CD4-positive, alpha-beta memory T cell (primary cell): ENCODE measurements around the gene AMIGO3. TPM values are rescaled to one million over a fixed set of nuclear protein-coding genes. Genes with fewer than 3 reads are reported as not detected.

ENCODE experiments used
- CTCF ChIA-PET: fragments of 350-600 bp; sonication (Branson Sonifier 250); formaldehyde crosslinking; loops from one replicate; lab custom pipeline; 2021; ENCODE audit warnings: inconsistent platforms; ENCODE audit not compliant: partially characterized antibody; lab: Charles Lee
- POLR2A ChIA-PET: fragments of 350-600 bp; sonication (Branson Sonifier 250); formaldehyde crosslinking; loops from one replicate; lab custom pipeline; 2021; ENCODE audit not compliant: partially characterized antibody; lab: Charles Lee
- DNase-seq, 5 donors: peaks; one replicate each; pipeline versions ENCODE4 v3.0.0 to v3.0.0-alpha.2; 2020 to 2022; ENCODE audit warnings: mixed read lengths in 1 of 5
- H3K27ac ChIP-seq: one replicate; pipeline ENCODE4 v1.7.0; 2013; ENCODE audit warnings: low read depth, low read length
- H3K27me3 ChIP-seq: 2 replicates; pipeline ENCODE4 v1.7.0; 2013; ENCODE audit warnings: mild to moderate bottlenecking, low read length, moderate library complexity; ENCODE audit not compliant: insufficient read depth
- H3K36me3 ChIP-seq: 2 replicates; pipeline ENCODE4 v1.7.0; 2013; ENCODE audit warnings: mild to moderate bottlenecking, low read length, moderate library complexity; ENCODE audit not compliant: insufficient read depth
- H3K4me1 ChIP-seq: 2 replicates; pipeline ENCODE4 v1.7.0; 2013; ENCODE audit warnings: mild to moderate bottlenecking, low read length, moderate library complexity; ENCODE audit not compliant: insufficient read depth
- H3K4me3 ChIP-seq, 2 donors: one replicate each; pipeline ENCODE4 v1.7.0; 2013; ENCODE audit warnings: low read length in 2 of 2, mild to moderate bottlenecking in 1 of 2
- H3K9me3 ChIP-seq, 2 donors: one replicate each; pipeline ENCODE4 v1.7.0; 2013; ENCODE audit warnings: low read length in 2 of 2, control low read depth in 1 of 2; ENCODE audit not compliant: control insufficient read depth in 1 of 2
- H3K27ac Mint-ChIP-seq, 7 donors: one replicate each; pipeline ENCODE4 v1.8.0; 2020 to 2021; ENCODE audit warnings: mixed read lengths in 7 of 7, mild to moderate bottlenecking in 6 of 7, inconsistent platforms in 3 of 7, moderate library complexity in 3 of 7
- H3K27me3 Mint-ChIP-seq, 2 donors: one replicate each; pipeline ENCODE4 v1.8.0; 2020 to 2021; ENCODE audit warnings: mixed read lengths in 2 of 2
- H3K36me3 Mint-ChIP-seq, 2 donors: one replicate each; pipeline ENCODE4 v1.8.0; 2020 to 2021; ENCODE audit warnings: mixed read lengths in 2 of 2, inconsistent platforms in 1 of 2, mild to moderate bottlenecking in 1 of 2
- H3K4me1 Mint-ChIP-seq, 4 donors: one replicate each; pipeline ENCODE4 v1.8.0; 2020 to 2021; ENCODE audit warnings: mixed read lengths in 4 of 4, mild to moderate bottlenecking in 1 of 4
- H3K4me3 Mint-ChIP-seq, 8 donors: one replicate each; pipeline ENCODE4 v1.8.0; 2020 to 2021; ENCODE audit warnings: mixed read lengths in 8 of 8, mild to moderate bottlenecking in 7 of 8, moderate library complexity in 6 of 8, inconsistent platforms in 3 of 8
- H3K9me3 Mint-ChIP-seq, 8 donors: one replicate each; pipeline ENCODE4 v1.8.0; 2020 to 2021; ENCODE audit warnings: mixed read lengths in 8 of 8, mild to moderate bottlenecking in 5 of 8, inconsistent platforms in 3 of 8, moderate library complexity in 1 of 8
- intact Hi-C: fragments of 100-400 bp; cut with micrococcal nuclease; formaldehyde crosslinking; loops from one replicate; pipeline ENCODE4 v1.15.1; 2023
- polyA plus RNA-seq, 2 donors: library from polyadenylated mRNA; unstranded; fragments of 300-500 nt; fragmentation: Illumina TruSeq; gene quantifications; one replicate each; pipeline ENCODE4 v1.2.3, GENCODE V29; 2021
- total RNA-seq, 2 experiments: library from RNA; stranded (reverse); gene quantifications; one replicate each; pipeline ENCODE4 v1.2.3, GENCODE V29; 2021

The AMIGO3 gene
- total and polyA plus RNA-seq, 4 experiments from 2014 or later: not detected

DNA sequence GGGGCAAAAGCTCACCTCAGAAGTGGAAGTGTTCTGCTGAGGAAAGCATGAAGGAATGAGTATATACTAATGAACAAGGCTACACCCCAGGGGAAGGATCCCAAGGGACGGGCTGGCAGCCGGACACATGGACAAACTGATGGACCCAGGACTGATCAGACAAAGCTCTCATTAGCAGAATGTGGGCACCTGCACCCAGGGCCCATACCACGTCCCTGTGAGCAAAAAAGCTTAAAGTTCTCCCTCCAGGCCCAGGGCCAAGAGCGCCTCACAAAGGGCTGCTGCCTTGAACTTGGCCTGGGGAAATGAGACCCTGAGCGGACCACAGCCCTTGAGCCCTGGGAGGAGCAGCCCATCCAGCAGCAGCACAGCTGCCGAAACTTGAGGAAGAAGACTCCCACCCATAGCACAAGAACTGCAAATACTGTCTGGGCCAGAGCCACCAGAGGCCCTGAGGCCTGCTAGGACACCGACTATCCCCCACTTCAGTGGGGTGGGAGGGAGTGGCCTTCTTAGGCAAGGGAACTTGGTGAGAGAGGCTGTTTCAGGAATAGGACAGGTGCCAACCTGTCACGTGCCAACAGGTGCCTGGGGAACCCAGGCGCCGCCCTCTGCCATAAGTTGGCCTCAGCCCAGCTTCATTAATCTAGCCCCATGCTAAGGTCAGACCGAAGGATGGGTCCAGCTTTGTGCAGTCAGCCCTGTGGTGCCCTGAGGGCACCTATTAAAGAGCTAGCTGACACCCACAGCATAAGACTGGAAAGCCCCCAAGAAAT, 6.6 kb upstream of the AMIGO3 start:
- Mint-ChIP-seq H3K27ac (peak overlapping the region in 6 of 7 donors; percentile 25 to 99 (median 68)), H3K4me3 (peak overlapping the region in 3 of 8 donors; percentile 2 to 15 (median 2)), H3K36me3 (peaks cover 1 to 45% of the 10 kb centered on the region in 2 donors), H3K4me1 (peaks cover 8 to 29% (median 16%) of the 10 kb centered on the region in 4 donors), H3K9me3 (peaks cover 0 to 2% (median 0%) of the 10 kb centered on the region in 8 donors), H3K27me3 (peaks cover 0 to 2% of the 10 kb centered on the region in 2 donors)
- Histone ChIP-seq H3K36me3 (peaks cover 23% of the 10 kb centered on the region), H3K4me3 (no peak overlapping the region), H3K27me3 (no peaks in the 10 kb centered on the region), H3K4me1 (peaks cover 19% of the 10 kb centered on the region), H3K9me3 (no peaks in the 10 kb centered on the region), H3K27ac (peak overlapping the region; percentile 99)
- CTCF ChIA-PET: interaction anchor here (1.3 kb wide), 1 partner anchor 113 kb away, joined by 3 read pairs; no protein-coding TSS in a partner anchor
- DNase-seq: no peak
- intact Hi-C loops: no loop called here
- POLR2A ChIA-PET: interaction anchor here (0.9 kb wide), 1 partner anchor 77 kb away, joined by 3 read pairs; the partner anchor contains the start of gene INKA1

DNA sequence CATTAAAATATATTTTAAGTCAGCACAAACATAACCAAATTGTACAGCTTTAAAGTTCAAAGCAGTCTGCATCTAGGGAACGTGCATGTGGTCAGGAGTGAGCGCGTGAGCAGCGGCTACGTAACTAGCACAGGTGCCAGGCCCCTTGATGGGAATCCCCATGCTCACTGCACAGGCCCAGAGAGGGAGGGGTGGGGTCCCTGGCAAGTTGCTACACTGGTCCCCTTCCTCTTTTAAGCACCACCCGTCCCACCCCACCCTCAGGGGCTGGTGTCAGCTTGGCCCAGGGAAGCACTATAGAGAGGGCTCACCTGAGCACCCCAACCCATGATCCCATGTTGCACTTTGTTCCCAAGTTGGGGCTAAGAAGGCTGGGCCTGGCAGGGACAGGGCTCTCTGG, 5.1 kb upstream of the AMIGO3 start:
- Histone ChIP-seq H3K4me3 (peak overlapping the region in 1 of 2 donors; percentile 89), H3K4me1 (peaks cover 25% of the 10 kb centered on the region), H3K27me3 (no peaks in the 10 kb centered on the region), H3K36me3 (peaks cover 23% of the 10 kb centered on the region), H3K27ac (peak overlapping the region; percentile 99), H3K9me3 (no peaks in the 10 kb centered on the region)
- ChIA-PET POLR2A (interaction anchor here (1.3 to 1.4 kb wide), 2 partner anchors 61 to 185 kb away, joined by 3 to 7 read pairs; partner anchors contain the start of gene IP6K1), CTCF (interaction anchor here (3.1 kb wide), 1 partner anchor 184 kb away, joined by 12 read pairs; no protein-coding TSS in a partner anchor)
- peaks cover 0 to 2% of the 10 kb centered on the region in 2 donors for H3K27me3 Mint-ChIP-seq
- peak overlapping the region; percentile 98 to 99 (median 99) for H3K27ac Mint-ChIP-seq
- peaks cover 10 to 41% (median 19%) of the 10 kb centered on the region in 4 donors for H3K4me1 Mint-ChIP-seq
- DNase-seq: peak; percentile 30 to 84 (median 49)
- peaks cover 0 to 2% (median 0%) of the 10 kb centered on the region in 8 donors for H3K9me3 Mint-ChIP-seq
- intact Hi-C loops: loop anchor here (1.0 kb wide), 1 partner anchor 62 kb away; the partner anchor contains the start of gene IP6K1
- H3K4me3 Mint-ChIP-seq: peak overlapping the region; percentile 93 to 98 (median 96)
- H3K36me3 Mint-ChIP-seq: peaks cover 0 to 55% of the 10 kb centered on the region in 2 donors

DNA sequence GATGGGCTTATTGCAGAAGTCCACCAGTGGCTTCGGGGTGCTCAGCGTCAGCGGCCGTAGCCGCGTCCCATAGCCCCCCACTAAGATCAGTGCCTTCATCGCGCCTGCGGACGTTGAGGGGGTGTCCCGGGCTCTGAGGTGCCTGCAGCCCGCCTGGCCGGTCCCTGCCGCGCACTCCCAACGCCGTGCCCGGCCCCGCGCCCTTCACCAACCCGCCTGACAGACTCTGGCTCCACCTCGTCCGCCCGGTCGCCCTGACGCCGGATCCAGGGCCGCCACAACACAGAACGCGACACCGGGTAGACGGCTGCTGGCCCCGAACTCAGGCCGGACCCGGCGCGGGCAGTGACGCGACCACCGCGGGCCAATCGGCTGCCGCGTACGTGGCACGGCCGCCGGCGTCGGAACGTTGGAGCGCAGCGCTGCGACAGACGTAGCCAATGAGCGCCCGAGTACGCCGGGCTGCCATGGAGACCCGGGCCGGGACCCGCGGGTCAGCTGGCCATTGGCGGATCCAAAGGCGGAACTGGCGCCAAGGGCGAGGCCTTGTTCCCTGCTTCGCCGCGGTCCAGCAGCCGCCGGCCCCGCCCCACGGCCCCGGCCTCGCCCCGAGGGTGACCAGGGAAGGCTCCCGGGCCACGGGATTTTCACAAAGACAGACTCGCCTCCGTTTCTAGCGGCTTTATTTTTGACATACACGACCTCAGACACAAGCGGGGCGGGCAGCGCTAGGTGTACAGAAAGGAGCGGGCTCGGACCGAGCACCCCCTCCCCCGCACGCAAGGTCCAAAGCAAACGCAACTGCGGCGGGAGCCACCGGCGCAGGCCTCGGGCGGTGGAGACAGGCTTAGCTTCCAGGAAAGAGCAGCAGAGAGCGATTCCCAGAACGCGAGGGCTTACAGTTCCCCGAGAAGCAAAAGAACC, 4.4 kb upstream of the AMIGO3 start, which contains the start of gene GMPPB:
Gene GMPPB, minus strand, starts transcription at position 324 of the 924 bp plus-strand sequence. Its CDS starts 225 bp downstream, at position 99.
- peak; percentile 88 to 92 (median 92) for DNase-seq
- Histone ChIP-seq H3K27me3 (no peaks in the 10 kb centered on the region), H3K4me1 (peaks cover 26% of the 10 kb centered on the region), H3K9me3 (no peaks in the 10 kb centered on the region), H3K36me3 (peaks cover 23% of the 10 kb centered on the region), H3K27ac (peak within 1 kb of the TSS; percentile 99), H3K4me3 (peak within 1 kb of the TSS; percentile 85 to 89)
- intact Hi-C loops: loop anchor here (1.0 kb wide), 2 partner anchors 50 to 62 kb away; partner anchors contain the start of genes APEH and IP6K1
- Mint-ChIP-seq H3K36me3 (peaks cover 0 to 59% of the 10 kb centered on the region in 2 donors), H3K27me3 (peaks cover 0 to 2% of the 10 kb centered on the region in 2 donors), H3K27ac (peak within 1 kb of the TSS; percentile 98 to 99 (median 99)), H3K4me1 (peaks cover 13 to 48% (median 24%) of the 10 kb centered on the region in 4 donors), H3K9me3 (peaks cover 0 to 2% (median 0%) of the 10 kb centered on the region in 8 donors), H3K4me3 (peak within 1 kb of the TSS; percentile 93 to 98 (median 96))
- POLR2A ChIA-PET: interaction anchor here (0.9 to 1.6 kb wide), 6 partner anchors 11 to 184 kb away, joined by 3 to 7 read pairs (median 4); partner anchors contain the start of genes INKA1 and IP6K1
- CTCF ChIA-PET: interaction anchor here (3.1 kb wide), 1 partner anchor 184 kb away, joined by 12 read pairs; no protein-coding TSS in a partner anchor

DNA sequence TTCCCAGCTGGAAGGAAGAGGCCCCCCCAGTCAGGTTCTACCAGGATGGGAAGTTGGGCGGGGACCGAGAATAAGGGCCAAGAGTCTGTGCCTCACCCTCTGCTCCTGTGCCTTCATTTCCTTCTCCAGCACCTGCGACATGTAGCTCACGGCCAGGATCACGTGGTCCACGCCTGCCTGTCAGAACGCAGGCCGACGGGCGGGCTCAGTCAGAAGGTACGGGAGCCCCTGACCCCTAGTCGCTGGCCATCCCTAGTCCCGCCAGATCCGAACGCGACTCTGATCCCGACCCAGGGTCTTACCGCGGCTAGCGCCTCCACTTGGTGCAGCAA, 3.8 kb upstream of the AMIGO3 start:
- Mint-ChIP-seq H3K9me3 (peaks cover 0 to 2% (median 0%) of the 10 kb centered on the region in 8 donors), H3K4me1 (peaks cover 15 to 53% (median 29%) of the 10 kb centered on the region in 4 donors), H3K27ac (peak overlapping the region; percentile 98 to 99 (median 99)), H3K27me3 (peaks cover 0 to 2% of the 10 kb centered on the region in 2 donors), H3K36me3 (peaks cover 0 to 55% of the 10 kb centered on the region in 2 donors), H3K4me3 (peak overlapping the region; percentile 93 to 98 (median 96))
- peak; percentile 58 to 77 (median 64) for DNase-seq
- ChIA-PET CTCF (interaction anchor here (3.1 kb wide), 1 partner anchor 183 kb away, joined by 12 read pairs; no protein-coding TSS in a partner anchor), POLR2A (interaction anchor here (0.9 to 1.6 kb wide), 6 partner anchors 10 to 184 kb away, joined by 3 to 7 read pairs (median 4); partner anchors contain the start of genes INKA1 and IP6K1)
- H3K4me1 ChIP-seq: peaks cover 32% of the 10 kb centered on the region
- no peaks in the 10 kb centered on the region for H3K27me3 ChIP-seq
- intact Hi-C loops: loop anchor here (1.0 kb wide), 1 partner anchor 49 kb away; the partner anchor contains the start of gene APEH
- peak overlapping the region; percentile 99 for H3K27ac ChIP-seq
- H3K36me3 ChIP-seq: peaks cover 23% of the 10 kb centered on the region
- no peaks in the 10 kb centered on the region for H3K9me3 ChIP-seq
- peak overlapping the region; percentile 85 to 89 for H3K4me3 ChIP-seq

DNA sequence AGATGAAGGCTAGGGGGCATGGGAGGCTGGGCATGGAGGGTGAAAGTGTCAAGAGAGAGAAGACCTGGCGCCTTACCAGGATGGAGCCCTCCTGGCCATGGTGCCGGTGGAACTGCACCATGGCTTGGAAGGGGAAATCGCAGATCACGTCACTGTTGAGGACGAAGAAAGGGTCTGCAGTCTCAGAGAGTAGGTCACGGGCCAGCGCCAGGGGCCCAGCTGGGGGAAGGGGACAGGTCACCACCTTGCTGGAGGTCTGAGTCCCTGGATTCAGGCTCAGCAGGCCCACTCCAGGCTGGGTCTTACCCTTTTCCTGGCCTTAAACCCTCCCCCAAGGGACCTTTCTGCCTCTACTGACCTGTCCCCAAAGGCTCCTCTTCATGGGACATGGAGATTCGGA, 3.4 kb upstream of the AMIGO3 start:
- Mint-ChIP-seq H3K27ac (peak overlapping the region; percentile 98 to 99 (median 99)), H3K4me3 (peak overlapping the region; percentile 93 to 98 (median 96)), H3K9me3 (peaks cover 0 to 2% (median 0%) of the 10 kb centered on the region in 8 donors), H3K4me1 (peaks cover 15 to 53% (median 29%) of the 10 kb centered on the region in 4 donors), H3K27me3 (peaks cover 0 to 2% of the 10 kb centered on the region in 2 donors), H3K36me3 (peaks cover 0 to 52% of the 10 kb centered on the region in 2 donors)
- Histone ChIP-seq H3K36me3 (peaks cover 20% of the 10 kb centered on the region), H3K27ac (peak overlapping the region; percentile 99), H3K9me3 (no peaks in the 10 kb centered on the region), H3K27me3 (no peaks in the 10 kb centered on the region), H3K4me3 (peak overlapping the region; percentile 85 to 89), H3K4me1 (peaks cover 34% of the 10 kb centered on the region)
- ChIA-PET POLR2A (interaction anchor here (1.0 to 1.6 kb wide), 3 partner anchors 10 to 86 kb away, joined by 3 to 6 read pairs (median 4); partner anchors contain the start of gene INKA1), CTCF (interaction anchor here (3.1 kb wide), 1 partner anchor 183 kb away, joined by 12 read pairs; no protein-coding TSS in a partner anchor)
- intact Hi-C loops: loop anchor here (1.0 kb wide), 1 partner anchor 49 kb away; the partner anchor contains the start of gene APEH
- DNase-seq: no peak
